Measurements from ENCODE around the gene SPNS2. TPM values are rescaled to one million over a fixed set of nuclear protein-coding genes. Genes with fewer than 3 reads are reported as not detected.

SPNS2 gene
- total and polyA plus RNA-seq, 10 of the 15 experiments (the other 5 are each of a cell fraction or from before 2014, with no cell fraction given): 0.04 to 1.1 (median 0.23) TPM; not detected in 2

- TF ChIP-seq GABPA (IDR thresholded peaks at IDR 0.05; ENCODE audit: low read depth) (peak; percentile 87), JUND (IDR thresholded peaks at IDR 0.05; ENCODE audit: low read depth, low read length) (no peak), IKZF1 (conservative IDR thresholded peaks at IDR 0.05) (peak; percentile 80), TCF7 (IDR thresholded peaks at IDR 0.05; ENCODE audit: borderline replicate concordance) (no peak), RAD21 (IDR thresholded peaks at IDR 0.05; ENCODE audit: insufficient read depth, low read depth, low read length) (no peak), NFYB (IDR thresholded peaks at IDR 0.05; ENCODE audit: insufficient read depth, low read depth, low read length) (no peak), ZNF207 (IDR thresholded peaks at IDR 0.05; ENCODE audit: borderline replicate concordance) (0 out of 2 replicates have a peak, but pooled peaks have one; percentile 46), BCLAF1 (IDR thresholded peaks at IDR 0.05) (no peak), POLR2AphosphoS2 (IDR thresholded peaks at IDR 0.05; ENCODE audit: low read depth, low read length) (peak; percentile 87; the same call in 1 of the 2 replicates), SMC3 (IDR thresholded peaks at IDR 0.05; ENCODE audit: borderline replicate concordance, low read length) (no peak; the same call in 1 of the 2 replicates), CHD2 (IDR thresholded peaks at IDR 0.05; ENCODE audit: borderline replicate concordance, low read depth, low read length) (no peak), IRF4 (IDR thresholded peaks at IDR 0.05; ENCODE audit: low read depth, low read length) (no peak), MYB (IDR thresholded peaks at IDR 0.05; ENCODE audit: borderline replicate concordance, low read depth, low read length) (no peak), ZBTB4 (CRISPR knock-in tag; IDR thresholded peaks at IDR 0.05) (no peak), BMI1 (IDR thresholded peaks at IDR 0.05; ENCODE audit: borderline replicate concordance) (no peak), ZBTB33 (IDR thresholded peaks at IDR 0.05) (no peak), SP1 (IDR thresholded peaks at IDR 0.05; ENCODE audit: low read depth, low read length) (no peak), KLF5 (IDR thresholded peaks at IDR 0.05; ENCODE audit: partially characterized antibody) (peak; percentile 40), SUPT20H (IDR thresholded peaks at IDR 0.05; ENCODE audit: borderline replicate concordance, control insufficient read depth, low read depth, low read length) (no peak), STAT1 (conservative IDR thresholded peaks at IDR 0.05) (peak; percentile 18; the same call in 1 of the 2 replicates), BACH1 (IDR thresholded peaks at IDR 0.05; ENCODE audit: borderline replicate concordance) (no peak; the same call in 1 of the 2 replicates), ZNF274 (IDR thresholded peaks at IDR 0.05; ENCODE audit: insufficient read depth, insufficient read length) (no peak), POU2F2 (IDR thresholded peaks at IDR 0.05; ENCODE audit: borderline replicate concordance, low read depth, low read length) (peak; percentile 72)
Measured at GRCh38 chr17:4554997-4555799, 56.5 kb downstream of the SPNS2 start, which contains the start of gene MYBBP1A (continued).
